HG03159 (cell line): ENCODE measurements around the gene PMPCA.

Source experiments
- ATAC-seq: cut with Tn5 transposase; IDR thresholded peaks from one replicate; pipeline ENCODE4 v1.9.1; 2021; ENCODE audit warnings: mild to moderate bottlenecking, moderate library complexity; ENCODE audit not compliant: unreplicated experiment

PMPCA gene

DNA sequence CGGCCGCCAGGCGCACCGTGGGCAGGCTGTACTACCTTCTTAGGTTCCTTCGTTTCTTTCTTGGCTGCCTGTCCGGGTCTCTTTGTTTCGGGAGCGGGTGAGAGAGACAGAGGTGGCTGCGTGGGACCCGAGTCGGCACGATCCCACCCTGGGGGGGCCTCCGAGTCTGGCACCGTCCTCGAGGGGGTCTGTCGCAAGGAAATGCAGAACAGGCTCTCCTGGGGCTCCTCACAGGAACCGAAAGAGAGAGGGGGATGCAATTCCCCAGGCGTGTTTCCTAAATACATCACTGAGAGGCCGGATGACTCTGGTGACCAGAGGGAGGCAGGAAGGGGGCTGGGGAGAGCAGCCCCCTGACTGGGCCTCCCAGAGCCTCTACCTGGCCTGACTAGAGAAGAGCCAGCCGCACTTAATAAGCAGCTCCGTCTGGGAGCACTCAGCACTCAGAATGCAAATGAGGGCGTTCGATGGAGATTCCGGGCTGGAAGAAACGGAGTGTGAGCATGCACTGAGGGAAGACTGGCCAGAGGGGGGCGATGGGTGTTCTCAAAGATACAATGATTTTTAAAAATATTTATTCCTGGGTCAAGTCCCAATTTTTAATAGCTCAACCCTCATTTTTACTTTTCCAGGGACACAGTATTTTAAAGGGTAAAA is 40.9 kb downstream of the PMPCA start:
- ATAC-seq: no peak

DNA sequence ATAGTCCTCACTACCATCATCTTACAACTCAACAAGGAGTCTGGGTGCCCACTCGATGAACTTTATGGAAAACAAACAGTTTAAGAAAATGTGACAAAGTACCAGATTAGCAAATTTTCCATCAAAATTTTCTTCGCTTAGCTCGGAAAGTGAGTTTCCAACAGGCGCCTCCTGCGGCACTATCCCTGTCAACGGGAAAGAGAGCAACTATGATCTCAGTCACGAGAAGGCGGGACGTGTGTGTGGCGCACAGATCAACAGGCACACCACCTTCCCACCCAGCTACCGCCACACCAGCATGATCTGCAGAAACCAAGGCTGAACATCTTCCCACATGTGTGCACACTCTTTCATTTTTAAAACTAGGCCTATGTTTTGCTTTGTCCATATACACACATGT is 42.9 kb downstream of the PMPCA start:
- no peak for ATAC-seq

DNA sequence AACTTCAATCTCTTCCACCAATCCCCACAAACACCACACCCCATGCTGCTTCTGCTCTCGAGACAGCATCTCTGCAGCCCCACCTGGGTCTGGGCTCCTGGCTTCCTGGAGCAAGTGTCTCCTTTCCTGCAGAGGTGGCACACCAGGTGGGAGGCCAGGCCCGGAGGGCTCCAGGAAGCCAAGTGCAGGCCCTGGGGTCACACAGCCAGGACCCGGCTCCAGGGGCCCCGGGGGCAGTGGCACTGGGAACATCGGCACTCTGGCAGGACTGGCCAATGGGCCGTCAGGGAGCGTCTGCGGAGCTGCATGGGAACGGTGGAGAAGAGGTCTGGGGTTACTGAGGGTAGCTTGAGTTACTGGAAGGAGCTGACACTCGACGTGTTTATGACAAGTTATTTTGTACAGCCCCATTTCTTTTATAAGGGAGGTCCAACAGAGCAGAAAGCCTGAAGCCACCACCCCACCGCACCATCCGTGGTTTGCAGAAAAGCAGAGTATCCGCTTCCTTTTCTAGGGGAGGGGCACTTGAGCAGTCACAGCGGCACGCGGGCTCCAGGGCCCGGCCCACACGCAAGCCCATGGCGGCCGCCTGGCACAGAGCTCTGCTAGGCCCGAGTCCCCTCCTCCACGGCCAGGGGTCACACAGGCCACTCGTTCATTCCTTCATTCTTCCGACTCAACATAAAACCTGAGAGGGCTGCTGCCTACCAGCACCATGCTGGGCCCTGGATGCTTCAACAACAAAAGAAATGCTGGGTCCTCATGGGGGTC is 43.8 kb downstream of the PMPCA start:
- no peak for ATAC-seq

DNA sequence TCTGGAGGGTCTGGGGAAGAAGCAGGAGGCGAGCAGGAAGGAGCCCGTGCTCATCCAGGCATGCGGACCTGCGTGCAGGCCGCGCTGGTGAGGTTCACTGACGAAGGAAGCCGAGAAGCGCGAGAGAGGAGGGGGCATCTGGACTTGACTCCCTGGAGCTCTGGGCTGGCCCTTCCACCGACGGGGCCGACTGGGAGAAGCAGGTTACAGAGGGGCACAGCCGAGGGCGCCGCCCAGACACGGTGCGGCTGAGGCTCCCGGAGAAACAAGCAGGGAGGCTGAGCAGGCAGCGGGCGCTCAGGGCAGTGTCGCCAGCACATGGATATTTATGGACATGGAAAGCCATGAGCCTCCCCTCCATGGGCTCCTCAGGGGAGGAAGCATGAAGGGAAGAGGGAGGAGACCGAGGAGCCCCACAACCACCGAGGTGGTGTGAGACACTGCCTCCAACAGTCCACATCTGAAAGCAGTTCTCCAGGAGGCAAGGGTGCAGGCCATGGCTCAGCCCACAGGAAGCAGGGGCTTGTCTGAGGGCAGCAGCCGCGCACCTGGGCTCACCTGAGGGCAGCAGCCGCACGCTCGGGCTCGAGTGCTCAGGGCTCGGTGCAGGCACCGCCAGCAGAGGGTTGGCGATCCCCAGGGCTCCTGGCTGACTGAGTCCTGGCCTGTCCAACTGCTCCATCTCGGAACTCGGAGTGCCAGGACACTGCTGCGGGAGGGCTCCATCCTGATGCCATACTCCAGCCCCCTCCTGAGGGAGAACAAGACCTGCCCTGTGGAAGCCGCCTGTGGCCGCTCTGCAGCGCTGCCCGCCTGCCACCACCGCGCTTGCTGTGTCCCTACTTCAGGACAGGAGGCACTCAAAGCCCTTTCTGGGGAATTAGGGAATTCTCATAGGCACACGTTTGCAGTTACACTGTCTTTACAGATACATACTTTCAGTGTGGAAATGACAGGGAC is 44.9 kb downstream of the PMPCA start:
- ATAC-seq: no peak

DNA sequence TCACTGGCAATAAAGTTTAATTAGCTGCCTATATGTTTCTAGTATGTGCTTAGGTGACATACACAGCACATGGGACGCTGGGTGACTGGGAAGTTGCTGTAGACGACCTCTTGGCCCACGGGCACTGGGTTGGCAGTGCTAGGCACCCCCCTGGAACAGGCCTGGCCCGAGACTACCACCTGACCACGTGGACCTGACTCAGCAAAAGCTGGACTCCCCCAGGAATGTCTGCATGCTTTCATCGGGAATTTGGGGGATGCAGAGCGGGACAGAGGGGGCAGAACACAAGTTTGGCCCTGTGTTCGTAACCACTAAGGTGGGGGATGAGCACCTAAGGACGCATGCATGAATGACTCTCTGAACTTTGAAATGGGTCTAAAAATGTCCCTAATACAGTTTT is 45.8 kb downstream of the PMPCA start:
- no peak for ATAC-seq

DNA sequence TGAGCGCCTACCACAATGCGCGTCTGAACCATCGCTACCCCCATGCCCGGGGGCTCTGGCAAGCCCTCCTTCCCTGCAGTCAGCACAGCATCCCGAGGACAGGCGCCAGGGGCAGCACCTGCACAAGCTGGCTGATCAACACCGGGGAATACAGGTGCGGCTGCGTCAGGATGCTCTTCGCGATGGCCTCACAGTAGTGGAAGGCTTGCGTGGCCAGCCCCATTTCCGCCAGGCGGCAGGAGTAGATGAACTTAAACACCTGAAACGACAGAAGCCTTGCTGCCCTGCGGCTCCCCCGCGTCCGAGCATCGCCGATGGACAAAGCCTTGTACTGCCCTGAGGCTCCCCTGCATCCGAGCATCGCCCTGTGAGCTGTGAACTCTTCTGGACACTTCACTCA is 46.9 kb downstream of the PMPCA start:
- no peak for ATAC-seq

DNA sequence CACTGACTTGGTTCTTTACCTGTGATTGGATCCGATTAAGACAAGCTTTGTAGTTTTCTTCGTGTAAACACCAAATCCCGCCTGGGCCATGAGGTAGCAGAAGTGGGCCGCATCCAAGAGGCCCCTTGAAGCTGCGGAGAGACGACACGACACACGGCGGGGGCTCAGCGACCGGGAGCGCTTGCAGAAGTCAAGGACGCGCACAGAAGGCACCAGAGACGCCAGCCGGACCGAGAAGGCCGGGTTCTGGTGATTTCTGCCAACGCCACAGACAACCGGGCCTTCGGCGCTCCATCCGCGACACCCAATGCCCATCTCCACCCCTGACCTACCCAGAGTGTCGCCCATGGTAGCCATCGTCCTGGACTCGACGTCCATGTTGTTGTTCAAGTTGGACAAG is 49.0 kb downstream of the PMPCA start:
- ATAC-seq: no peak

DNA sequence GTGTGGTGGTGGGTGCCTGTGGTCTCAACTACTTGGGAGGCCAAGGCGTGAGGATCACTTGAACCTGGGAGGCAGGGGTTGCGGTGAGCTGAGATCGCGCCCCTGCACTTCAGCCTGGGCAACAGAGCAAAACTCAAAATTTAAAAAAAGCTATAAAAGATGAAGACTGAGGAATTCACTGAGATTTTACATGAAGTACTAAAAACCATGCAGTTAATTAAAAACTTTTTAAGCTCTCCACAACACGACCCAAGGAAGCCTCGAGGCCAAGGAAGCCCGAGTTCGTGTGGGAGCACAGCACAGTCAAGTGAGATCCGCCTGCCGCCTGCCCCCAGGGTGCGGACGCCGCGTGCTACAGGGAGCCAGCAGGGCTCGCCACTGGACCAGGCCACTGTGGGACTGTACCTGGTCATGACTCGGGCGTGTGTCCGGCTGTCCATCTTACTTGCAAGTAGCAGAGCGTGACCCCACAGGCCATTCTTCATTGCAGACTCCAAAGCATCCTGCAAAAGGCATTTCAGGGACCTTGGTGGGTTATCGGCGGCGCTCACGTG is 50.4 kb downstream of the PMPCA start:
- no peak for ATAC-seq

DNA sequence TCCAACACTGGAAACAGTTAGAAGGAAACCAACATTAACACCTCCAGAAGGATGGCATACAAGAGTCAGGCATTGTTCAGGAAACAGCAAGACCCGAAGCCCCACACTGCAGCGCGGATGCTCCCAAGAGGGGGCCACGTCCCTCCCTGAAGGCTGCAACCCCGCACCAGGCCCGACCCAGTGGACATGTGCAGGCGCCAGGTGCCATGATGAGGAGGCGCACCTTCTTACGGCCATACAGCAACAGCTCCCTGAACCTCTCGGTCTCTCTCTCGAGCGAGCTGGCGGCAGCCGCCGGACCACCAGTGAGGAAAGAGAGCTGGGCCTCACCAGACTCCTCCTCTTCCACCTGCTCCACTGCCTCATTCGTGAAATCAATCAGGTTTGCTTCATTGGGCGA is 52.2 kb downstream of the PMPCA start:
- ATAC-seq: no peak

DNA sequence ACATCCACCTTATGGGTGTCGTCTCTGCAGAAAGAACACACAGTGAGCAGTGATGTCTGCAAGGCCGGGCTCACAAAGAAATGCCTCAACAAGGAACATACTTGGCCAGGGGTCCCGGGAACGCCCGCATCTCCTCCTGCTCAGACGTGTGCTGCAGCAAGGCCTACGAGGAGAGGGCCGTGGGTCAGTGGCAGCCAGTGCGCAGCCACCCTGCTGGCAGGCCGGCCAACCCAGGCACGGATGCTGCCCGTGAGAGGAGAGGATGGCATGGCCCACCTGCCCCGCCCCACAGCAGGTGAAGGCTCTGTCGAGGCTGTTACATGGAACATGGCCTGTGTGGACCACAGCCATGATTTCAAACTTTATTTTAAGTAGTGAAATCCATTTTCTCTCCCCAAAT is 53.1 kb downstream of the PMPCA start:
- ATAC-seq: no peak

DNA sequence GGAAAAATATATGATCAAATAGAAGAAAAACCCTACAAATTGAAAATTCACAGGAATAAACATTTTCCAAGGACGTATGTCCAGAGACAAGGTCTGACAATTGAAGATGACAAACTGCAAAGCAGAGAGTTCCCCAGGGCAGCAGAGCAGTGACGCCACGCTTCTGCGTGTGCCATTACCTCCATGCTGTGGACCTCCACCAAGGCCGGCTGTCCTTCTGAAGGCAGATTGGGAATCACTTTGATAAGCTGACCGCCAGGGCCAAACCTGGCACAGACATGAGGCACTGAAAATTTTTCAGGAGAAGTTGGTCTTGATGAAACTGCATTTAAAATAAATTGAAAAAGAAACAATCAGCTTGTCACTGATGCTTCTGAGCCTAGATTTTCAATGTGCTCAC is 53.8 kb downstream of the PMPCA start:
- no peak for ATAC-seq

DNA sequence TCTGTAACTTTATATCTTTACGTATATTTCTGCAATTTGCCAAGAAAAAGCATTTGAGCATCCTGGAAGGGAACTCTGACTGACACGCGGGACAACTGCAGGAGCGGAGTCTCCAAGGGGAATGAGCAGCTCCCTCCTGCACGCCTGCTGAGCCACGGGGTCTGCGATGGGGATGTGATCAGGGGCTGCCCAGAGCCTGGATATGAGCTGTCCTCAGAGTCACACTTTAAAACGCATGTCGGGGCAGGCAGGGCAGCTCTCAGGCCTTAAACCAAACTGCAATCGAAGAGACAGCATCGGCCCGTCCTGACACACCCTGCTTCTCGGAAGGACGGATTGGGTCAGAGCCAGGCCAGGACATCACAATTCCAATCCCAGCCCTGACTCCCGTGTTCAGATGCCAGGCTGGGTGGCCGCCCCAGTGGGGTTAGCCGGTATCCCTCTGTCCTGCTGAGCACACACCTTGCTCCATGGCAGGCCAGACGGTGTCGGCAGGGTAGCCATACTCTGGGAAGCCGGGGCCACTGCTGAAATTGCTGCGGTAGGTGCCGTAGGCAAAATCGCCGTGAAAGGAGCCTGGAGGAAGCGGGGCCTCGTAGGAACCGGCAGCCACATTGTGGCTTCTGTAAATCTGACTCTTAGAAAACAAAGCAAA is 55.2 kb downstream of the PMPCA start:
- no peak for ATAC-seq

DNA sequence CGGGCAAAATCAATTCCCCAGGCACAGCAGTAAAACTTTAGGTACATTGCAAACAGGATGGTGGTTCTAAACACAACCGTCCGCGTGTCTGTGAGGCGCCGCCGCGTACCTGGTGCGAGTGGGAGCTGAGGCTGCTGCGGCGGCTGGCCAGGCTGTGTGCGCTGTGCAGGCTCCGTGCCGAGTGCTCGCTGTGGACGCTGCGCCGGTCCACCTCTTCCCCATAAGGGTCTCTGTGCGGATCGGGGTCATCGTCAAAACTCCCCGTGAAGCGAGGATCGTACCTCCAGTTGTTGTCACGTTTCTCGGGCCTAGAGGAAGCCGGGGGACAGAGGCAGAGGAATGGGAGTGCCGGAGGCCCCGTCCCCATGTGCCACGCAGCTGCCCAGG is 55.7 kb downstream of the PMPCA start:
- ATAC-seq: no peak

DNA sequence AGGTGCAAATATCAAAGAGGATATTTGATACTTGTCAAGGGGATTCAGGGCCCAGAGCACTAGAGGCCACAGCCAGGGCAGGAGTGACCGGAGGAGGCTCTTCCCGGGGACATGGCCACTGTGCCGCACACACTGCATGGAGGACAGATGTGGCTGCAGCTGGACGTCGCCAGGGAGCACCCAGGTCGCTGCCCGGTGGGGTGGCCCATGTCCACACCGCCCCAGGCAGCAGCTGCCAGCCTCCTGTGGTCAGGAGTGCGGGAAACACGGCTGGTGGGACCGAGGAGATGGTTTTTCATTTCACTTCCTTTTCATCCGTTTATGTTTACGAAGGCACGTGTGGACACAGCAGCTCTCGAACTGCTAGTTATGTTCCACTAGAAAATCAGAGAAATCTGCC is 57.3 kb downstream of the PMPCA start:
- ATAC-seq: no peak

DNA sequence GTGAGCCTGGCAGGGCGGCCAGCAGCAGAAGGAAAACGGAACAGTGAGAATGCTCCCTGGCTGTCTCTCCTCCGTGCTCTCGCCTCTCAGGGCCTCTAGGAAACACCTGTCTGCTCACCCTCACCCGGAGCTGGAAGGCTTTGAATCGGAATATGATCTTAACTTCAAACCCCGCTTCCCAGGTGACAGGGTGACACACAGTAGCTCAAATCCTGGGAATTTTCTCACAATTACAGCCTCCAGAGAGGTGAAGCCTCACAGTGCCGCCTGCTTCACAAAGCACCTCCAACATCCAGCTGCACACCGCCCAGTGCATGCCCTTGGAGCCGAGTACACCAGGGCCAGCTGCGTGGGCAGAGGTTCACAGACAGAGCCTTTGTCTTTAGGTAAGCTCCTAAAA is 59.9 kb downstream of the PMPCA start:
- ATAC-seq: no peak

DNA sequence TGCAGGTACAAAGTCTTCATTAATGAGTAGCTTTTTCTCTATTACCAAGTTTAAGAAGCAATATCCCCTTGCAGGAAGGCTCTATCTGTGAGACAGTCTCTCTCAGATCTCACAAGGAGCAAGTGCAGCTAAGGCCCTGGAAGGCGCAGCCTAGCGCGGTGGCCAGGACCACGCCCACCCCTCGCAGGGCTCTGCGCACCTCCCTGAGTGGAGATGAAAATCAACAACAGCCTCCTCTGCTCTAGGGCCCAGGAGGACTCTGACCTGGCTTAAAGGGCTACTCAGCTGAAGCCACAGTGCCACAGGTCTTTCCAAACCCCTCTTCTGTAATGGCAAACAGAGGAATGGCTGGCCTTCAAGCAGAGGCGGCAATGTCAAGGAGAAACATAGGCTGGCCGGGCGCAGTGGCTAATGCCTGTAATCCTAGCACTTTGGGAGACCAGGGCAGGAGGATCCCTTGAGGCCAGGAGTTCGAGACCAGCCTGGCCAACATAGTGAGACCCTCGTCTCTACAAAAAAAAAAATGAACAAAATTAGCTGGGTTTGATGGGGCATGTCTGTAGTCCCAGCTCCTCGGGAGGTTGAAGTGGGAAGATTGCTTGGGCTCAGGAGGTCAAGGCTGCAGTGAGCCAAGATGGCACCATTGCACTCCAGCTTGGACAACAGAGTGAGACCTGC is 60.5 kb downstream of the PMPCA start:
- no peak for ATAC-seq

DNA sequence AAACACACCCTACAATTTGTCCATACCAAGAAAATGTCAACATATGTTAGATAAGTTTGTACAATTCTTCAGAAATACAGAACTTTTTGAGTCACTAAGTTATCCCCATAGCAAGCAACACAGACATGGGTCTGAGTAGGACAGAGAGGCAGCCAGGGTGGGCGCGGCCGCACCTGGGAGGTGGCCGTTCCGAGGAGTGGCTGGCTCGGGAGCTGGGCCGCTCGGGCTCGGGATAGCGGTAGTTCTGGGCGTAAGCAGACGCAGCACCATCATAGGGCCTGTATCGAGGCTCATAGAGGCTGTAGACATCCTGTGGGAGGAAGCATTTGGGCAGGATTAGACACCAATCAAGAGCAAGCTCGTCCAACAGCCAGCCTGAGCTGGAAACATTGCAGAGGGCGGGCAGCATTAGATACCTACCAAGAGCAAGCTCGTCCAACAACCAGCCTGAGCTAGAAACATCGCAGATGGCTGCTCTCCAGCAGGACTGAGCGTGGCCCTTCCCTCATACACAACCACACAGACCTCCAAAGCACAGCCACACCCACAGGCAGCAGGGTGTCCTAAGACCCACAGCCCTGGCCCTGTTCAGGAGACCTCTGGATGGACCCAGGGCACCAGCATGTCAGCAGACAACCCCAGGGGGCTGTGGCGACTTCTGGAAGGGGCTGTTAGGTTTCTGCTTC is 61.5 kb downstream of the PMPCA start:
- no peak for ATAC-seq

DNA sequence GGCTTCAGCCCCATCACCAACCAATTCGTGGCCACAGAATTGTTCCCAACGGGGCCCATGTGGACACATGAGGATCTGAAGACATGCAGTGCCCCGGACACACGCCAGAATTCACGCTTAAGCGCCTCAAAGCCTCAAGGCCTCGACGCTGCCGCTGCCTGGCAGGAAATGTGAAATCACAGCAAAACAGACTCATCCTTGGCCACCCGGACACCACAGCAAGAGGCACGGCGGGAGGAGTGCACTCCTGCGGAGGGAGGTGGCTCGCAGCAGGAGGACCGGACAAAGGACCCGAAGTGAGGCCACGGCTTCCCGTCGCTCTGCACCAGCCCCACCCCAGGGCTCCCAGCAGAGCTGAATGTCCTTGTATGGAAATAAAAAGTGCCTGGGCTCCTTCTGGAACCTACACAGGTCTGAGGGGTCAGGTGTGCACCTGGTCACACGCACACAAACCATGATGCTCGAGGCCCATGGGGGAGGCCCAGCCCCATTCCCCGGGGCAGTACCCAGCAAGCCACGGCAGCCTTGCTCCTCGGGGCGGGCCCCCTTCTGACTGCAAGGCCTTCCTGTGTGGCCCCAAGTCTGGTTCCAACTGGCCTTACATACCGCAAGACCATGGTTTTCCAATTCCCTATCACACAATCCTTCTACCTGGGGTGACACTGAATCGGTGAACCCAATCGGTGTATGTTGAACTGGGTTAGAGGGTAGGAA is 62.3 kb downstream of the PMPCA start:
- no peak for ATAC-seq

DNA sequence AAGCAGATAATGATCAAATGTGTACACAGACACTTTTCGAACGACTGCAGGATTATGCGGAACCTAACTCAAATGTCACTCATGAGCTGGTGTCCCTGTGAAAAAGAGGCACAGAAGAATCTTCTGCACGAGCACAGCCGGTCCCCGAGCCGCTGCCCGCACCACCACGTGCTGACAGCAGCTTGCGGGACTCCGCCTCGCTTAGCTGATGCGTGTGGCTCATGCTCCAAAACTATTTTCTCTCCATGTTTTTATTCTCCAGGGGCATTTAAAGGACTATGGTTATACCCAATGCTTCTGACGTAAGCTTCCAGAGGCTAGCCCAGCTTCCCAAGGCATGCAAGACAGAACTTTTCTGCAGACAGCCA is 62.9 kb downstream of the PMPCA start:
- no peak for ATAC-seq
